GM12892 (cell line): ENCODE results near the gene MAST3.

Source experiments
- POLR2A ChIP-seq: IDR thresholded peaks from 2 replicates; pipeline ENCODE4 v1.6.1; 2011; ENCODE audit warnings: low read depth, low read length, control low read depth
- POLR2AphosphoS5 ChIP-seq: IDR thresholded peaks from 2 replicates; pipeline ENCODE4 v1.6.1; 2011; ENCODE audit warnings: low read depth, low read length, control low read depth

DNA sequence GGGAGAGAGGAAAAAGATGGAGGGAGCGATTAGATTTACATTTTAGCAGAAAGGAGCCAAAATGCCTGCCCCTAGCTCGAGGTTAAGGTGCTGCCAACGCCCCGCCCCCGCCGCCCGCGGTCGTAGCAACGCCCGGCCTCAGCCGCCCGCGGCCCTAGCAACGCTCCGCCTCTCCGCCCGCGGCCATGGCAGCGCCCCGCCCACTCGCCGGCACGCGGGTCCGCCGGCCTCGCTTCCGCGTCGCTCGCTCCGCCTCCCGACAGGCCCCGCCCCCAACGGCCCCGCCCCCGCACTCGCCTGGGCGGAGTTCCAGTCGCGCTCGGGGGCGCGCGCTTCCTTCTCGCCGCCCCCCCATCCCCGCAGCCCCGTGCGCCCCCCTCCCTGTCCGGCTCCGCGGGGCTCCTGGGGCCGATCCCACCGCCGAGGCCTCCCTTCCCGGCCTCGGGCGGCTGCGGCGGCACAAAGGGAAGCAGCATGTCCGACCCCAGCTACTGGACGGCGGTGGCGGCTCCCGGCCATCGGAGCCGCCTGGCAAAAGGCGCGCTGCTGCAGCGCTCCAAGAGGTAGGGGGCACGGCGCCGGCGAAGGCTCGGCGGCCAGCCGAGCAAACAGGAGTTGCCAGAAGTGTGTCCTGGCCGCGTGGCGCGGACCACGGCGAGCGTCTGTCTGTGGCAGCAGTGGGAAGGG is 20.3 kb downstream of the MAST3 start:
- no peak for TF ChIP-seq POLR2AphosphoS5
- TF ChIP-seq POLR2A: no peak; the same call in 1 of the 2 replicates
